Stimulated activated naive CD4-positive, alpha-beta T cell treated with Interleukin-2 at 50 U/mL for 16 hours (primary cell): ENCODE results near the gene TNC.

ENCODE experiments used
- DNase-seq: peaks from one replicate; lab custom pipeline; 2025; lab: John Stamatoyannopoulos, UW

Gene TNC

GRCh38 chr9:115008536-115009270 lies 109.3 kb downstream of the TNC start:
- DNase-seq: peak; percentile 13

DNA sequence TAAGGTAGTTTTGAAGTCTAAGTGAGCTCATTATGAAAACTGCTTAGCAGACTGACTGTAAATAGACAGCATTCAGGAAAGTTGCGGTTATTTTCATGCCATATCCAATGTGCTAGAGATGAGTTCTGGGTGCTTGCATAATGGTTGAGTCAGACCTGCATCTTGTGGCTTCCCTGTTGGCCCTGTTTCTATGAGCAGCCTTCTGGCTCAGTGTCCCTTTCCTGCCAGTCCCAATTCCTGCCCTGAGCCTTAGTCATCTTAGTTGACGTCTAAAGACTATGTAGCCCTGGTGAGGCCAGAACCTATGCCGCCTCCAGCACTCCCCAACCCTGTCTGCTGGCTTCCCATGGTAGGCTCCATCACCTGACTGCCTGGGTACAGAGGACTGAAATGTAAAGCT lies 111.3 kb downstream of the TNC start:
- peak; percentile 38 for DNase-seq

DNA sequence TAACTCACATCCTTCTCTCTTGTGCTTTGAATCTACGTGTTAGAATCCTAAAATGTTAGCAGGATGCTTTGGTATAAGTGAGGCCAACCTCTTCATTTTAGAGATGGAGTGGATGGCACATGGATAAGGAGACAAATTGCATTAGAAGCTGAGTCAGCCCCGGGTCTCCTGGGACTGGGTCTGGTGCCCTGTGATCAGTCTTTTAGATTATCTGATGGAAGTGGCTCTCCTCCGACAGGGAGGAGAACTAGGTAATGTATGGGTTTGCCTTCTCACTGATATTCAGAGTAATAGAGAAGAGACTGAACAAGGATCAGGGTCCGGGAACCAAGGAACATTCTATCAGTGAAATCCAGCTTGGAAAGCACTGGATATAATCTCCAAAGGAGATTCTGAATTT lies 112.6 kb downstream of the TNC start:
- DNase-seq: no peak

- no peak for DNase-seq
Measured at GRCh38 chr9:115004545-115004944, 113.4 kb downstream of the TNC start.

- no peak for DNase-seq
Measured at GRCh38 chr9:115002371-115003120, 115.4 kb downstream of the TNC start.

DNA sequence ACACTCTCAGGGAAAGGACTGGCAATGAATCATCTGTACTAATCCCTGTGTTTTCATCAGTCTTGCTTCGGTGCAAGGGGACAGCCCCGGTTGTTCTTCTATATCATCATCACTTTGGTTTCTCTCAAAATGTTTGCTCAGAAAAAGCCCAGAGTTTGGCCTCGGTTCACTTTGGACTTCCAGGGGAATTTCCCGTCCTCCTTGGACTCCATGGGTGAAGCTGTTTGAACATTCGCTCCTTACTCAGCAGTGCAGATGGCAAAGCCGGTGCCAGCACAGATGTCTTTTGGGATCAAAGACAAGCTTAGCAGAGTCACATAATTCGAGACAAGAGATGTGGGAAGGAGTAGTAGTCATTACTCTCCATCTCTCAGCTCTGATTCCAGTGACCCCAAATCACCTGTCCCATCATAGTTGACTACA lies 117.7 kb downstream of the TNC start:
- DNase-seq: peak; percentile 30

DNA sequence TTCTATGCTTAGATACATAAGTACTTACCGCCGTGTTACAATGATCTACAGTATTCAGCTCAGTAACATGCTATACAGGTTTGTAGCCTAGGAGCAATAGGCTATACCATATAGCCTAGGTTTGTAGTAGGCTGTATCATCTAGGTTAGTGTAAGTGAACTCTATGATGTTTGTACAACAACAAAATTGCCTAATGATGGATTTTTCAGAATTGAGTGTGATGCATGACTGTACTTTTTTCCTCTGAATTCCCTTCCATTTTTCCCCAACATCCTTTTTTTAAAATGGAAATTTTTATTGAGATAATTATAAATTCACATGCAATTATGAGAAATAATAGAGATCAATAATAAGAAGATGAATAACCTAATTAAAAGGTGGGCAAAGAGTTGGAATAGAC lies 119.6 kb downstream of the TNC start:
- DNase-seq: no peak

GRCh38 chr9:114995681-114996221 lies 122.2 kb downstream of the TNC start:
- no peak for DNase-seq

GRCh38 chr9:114994768-114995167 lies 123.2 kb downstream of the TNC start:
- no peak for DNase-seq

DNA sequence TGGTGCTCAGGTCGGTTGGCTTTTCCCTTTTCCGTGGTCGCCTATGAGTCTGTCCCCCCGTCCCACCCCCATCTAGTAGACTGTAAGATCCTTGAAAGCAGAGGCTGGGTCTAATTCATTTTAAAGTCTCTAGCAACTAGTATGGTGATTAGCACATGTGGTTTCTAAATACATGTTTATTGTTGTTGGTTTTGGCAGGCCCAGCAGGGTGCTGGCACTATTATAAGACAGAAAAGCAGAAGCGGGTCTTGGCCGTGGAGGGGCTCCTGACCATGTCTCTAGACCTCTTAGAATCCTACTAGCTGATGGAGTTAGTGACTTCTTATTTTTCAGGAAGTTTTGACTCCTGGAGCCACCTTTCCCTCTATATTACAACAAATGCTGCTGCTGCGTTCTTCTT lies 126.1 kb downstream of the TNC start:
- DNase-seq: no peak

DNA sequence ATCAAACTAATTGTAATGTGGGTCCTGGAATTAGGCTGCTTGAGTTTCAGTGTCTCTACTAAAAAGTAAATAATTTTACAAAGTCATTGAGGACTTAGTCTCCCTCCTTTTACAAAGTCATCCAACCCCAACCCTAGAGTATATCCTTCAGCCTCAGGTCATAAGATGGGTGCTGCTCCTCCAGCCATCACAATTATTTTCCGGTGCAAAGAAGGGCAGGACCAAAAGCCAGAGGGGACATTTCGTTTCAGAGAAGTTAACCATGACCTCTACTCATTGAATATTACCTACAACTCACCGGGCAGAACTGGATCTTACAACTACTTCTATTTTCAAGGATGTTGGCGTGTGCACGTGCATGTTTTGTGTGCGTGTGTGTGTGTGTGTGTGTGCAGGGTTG lies 127.1 kb downstream of the TNC start:
- no peak for DNase-seq

GRCh38 chr9:114989600-114990410 lies 128.2 kb downstream of the TNC start:
- peak; percentile 63 for DNase-seq

- peak; percentile 20 for DNase-seq
Measured at GRCh38 chr9:114988962-114989599, 128.9 kb downstream of the TNC start.

- no peak for DNase-seq
Measured at GRCh38 chr9:114987116-114987515, 130.8 kb downstream of the TNC start.

DNA sequence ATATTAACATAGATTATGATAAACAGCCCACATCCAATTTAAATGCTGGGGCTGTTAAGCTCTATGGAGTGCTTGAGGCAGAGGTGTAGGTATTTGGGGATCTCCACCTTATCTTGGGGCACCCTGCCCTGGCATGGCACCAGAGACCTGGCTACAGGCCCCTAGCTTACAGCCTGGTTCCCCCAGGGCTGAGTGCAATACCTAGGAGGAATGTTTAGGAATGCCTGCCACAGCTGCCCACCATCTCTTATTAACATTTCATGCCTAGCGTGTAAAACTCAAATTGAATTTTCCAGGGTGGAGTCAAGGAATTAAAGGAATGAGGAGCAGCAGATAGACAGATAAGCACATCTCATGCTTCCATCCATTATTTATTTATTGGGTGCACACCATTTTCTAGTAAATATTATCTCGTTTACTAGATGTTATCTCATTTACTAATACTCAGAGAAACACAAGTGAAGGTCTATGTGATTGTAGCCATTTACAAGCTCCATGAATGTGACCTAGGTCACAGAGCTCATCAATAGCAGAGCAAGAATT lies 131.9 kb downstream of the TNC start:
- DNase-seq: no peak

DNA sequence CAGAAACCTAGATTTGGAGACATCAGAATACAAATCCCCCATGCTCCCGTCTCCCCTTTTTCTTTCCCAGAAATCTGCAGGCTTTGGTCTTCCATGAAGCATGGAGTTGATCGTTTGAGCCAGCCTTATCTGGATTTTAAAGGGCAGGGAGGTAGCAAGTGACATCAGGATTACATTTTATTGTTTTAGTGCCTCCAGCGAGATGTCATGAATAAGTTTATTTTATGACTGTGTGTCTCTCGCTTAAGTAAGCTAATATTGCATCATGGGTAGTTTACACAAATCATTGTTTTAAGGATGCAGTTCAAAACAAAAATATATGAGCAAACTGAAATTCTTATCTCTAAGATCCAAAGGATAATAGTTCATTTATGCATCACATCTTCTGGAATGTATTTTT lies 136.9 kb downstream of the TNC start:
- DNase-seq: no peak

GRCh38 chr9:114973216-114973615 lies 144.7 kb downstream of the TNC start:
- no peak for DNase-seq

DNA sequence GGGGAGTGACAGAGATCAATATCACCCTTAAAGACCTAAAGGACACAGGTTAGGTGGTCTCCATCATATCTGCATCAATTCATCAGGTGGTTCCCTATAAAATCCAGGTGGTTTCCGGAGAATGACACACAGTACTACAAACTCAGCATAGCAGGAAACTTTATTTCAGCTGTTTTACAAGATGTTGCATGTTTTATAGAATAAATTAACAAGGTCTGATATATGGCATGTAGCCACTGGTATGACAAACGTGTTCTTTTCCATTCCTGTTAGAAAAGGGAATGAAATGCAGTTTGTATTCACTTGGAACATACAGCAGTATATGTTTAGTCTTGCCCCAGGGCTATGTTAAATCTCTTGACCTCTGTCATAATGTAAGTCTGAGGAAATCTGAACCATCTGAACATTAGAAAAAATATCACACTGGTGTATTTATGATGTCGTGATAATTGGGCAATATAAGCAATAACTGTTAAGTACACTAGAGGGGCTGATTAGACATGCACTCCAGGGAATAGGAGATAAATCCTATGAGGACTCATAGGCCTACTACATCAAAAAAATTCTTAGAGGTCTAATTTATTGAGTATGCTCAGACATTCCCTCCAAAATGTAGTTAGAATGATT lies 145.3 kb downstream of the TNC start:
- no peak for DNase-seq
